ENCODE measurements around the gene OR6C75.
"Not testable (repeated sequence)": the region's sequence is repeated elsewhere in the genome, so short reads cannot be mapped to it uniquely, and the experiment has no call there.

OR6C75 gene

DNA sequence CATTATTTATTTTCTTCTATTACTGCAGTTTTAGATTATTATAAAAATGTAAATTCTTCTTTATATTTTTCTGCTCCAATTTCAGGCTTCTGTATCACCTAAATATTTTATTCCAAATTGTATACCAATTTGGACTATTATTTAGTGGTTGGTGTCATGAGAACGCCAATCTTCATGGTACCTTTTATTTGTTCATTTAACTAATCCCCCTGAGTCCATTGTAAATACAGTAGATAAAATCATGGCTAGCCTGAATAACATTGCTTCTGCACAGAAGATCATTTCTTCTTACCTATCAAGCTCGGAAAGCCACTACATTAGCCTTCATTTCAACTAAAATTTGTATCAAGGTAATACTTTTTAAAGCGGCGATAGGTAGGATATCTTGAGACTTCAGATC lies at the start of gene OR6C75:
OR6C75 (plus strand) TSS at position 301 of the 400 bp plus-strand sequence. CDS start 2,136 bp downstream, outside the sequence.
- no peak for DNase-seq (ENCODE audit: low spot score)

GRCh38 chr12:55314043-55314442 lies 48.7 kb upstream of the OR6C75 start, which contains the start of gene OR6C1:
Gene OR6C1, plus strand, starts transcription at chr12:55314343. Its CDS starts 6,257 bp downstream, at chr12:55320600.
- DNase-seq (ENCODE audit: low spot score) = no peak

GRCh38 chr12:55320201-55320600 lies 42.6 kb upstream of the OR6C75 start:
- DNase-seq (ENCODE audit: low spot score) = no peak

GRCh38 chr12:55325801-55326200 lies 37.0 kb upstream of the OR6C75 start:
- not testable (repeated sequence) for DNase-seq (ENCODE audit: low spot score)

DNA sequence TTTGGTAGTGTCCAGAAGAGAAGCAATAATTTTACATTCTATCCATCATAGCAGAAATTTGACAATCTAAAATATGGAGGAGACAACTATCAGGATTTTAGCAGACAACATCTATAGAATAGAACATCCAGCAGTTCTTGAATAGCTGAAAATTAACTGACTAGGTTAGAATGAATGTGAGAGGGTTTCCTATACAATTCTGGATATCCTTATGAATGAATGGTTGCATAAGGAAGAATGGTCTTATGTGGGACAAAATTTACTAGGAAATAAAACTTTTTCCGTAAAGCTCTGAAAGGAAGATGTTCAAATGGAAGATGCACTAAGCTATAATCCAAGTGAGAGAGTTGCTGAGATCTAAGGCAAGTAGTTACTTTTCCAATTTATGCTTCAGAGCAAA lies 32.3 kb upstream of the OR6C75 start, which contains the start of gene OR6C3:
OR6C3 (plus strand) TSS at position 301 of the 400 bp plus-strand sequence. CDS start 955 bp downstream, outside the sequence.
- no peak for DNase-seq (ENCODE audit: low spot score)

DNA sequence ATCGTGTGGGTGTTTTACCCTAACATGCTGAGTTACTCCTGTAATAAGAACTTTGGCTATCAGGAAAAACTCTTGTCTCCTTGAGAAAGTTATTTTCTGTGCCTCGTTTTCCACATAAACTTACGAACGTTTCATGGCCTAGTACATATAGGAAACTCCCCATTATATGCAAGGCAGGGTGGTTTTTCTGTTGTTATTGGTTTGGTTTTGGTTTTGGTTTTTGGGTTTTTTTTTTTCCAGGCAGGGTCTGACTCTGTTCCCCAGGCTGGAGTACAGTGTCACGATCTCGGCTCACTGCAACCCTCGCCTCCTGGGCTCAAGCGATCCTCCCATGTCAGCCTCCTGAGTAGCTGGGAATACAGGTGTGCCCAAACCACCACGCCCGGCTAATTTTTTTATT lies 26.8 kb upstream of the OR6C75 start:
- DNase-seq (ENCODE audit: low spot score) = no peak

- not testable (repeated sequence) for DNase-seq (ENCODE audit: low spot score)
These were observed 7.4 kb upstream of the OR6C75 start for GRCh38 chr12:55355338-55355737.

DNA sequence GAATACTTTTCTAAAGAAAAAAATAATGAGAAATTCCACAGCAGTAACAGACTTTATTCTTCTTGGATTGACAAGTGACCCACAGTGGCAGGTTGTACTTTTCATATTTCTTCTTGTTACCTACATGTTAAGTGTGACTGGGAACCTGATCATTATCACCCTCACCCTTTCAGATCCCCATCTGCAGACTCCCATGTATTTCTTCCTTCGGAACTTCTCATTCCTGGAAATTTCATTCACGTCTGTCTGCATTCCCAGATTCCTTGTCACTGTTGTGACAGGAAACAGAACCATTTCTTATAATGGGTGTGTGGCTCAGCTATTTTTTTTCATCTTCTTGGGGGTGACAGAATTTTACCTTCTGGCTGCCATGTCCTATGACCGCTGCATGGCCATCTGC lies 2.3 kb downstream of the OR6C75 start:
- no peak for DNase-seq (ENCODE audit: low spot score)

GRCh38 chr12:55372521-55372920 lies 9.7 kb downstream of the OR6C75 start:
- DNase-seq (ENCODE audit: low spot score) = no peak

GRCh38 chr12:55385891-55386290 lies 23.1 kb downstream of the OR6C75 start:
- no peak for DNase-seq (ENCODE audit: low spot score)

- DNase-seq (ENCODE audit: low spot score) = no peak
These were observed 29.4 kb downstream of the OR6C75 start for GRCh38 chr12:55392032-55392795.

DNA sequence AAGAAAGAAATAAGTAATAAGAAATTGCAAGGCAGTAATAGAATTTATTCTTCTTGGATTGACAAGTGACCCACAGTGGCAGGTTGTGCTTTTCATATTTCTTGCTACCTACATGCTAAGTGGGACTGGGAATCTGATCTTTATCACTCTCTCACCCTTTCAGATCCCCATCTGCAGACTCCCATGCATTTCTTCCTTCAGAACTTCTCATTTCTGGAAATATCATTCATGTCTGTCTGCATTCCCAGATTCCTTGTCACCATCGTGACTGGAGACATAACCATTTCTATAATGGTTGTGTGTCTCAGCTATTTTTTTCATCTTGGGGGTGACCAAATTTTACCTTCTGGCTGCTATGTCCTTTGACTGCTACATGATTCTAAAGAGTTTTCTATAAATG lies 33.6 kb downstream of the OR6C75 start:
- DNase-seq (ENCODE audit: low spot score) = no peak

DNA sequence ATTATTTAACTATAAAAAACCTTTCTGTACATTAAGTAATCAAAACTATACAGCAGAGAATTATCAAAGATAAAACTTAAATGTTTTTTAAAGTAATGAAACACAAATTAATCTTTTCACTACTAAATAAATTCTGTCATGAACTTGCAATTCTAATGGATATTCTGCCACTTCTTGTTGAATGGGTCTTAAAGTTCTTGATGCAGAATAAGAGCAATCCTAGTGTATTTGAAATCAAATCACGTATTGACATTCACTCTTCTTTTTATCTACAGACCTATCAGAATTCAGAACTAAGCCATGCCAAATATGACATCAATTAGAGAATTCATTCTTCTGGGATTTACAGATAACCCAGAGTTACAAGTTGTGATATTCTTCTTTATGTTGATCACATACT lies 37.5 kb downstream of the OR6C75 start, which contains the start of gene OR6C65:
OR6C65 (plus strand) TSS at position 301 of the 400 bp plus-strand sequence; CDS start at position 301, 0 bp downstream.
- no peak for DNase-seq (ENCODE audit: low spot score)

DNA sequence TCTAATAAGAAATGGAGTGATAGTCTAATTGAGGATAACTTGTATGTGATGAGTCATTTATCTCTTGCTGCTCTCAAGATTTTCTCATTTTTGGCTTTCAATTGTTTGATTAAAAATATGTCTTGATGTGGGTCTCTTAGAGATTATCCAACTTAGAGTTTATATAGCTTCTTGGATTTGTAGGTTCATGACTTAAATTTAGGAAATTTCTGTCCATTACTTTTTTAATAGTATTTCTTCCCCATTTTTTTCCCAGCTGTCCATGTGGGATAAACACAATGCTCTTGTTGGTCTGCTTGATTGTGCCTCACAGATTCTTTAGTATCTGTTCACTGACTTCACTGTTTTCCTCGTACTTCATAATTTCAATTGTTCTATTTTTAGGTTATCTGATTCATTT lies 45.1 kb downstream of the OR6C75 start:
- DNase-seq (ENCODE audit: low spot score) = no peak

DNA sequence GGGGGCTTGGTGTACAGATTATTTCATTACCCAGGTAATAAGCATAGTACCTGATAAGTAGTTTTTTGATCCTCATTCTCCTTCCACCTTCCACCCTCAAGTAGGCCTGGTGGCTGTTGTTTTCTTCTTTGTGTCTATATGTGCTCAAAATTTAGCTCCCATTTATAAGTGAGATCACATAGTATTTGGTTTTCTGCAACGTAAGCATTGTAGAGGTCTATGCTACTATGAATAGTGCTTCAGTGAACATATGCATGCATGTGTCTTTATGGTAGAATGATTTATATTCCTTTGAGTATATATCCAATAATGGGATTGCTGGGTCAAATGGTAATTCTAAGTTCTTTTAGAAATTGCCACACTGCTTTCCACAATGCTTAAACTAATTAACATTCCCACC lies 46.4 kb downstream of the OR6C75 start:
- DNase-seq (ENCODE audit: low spot score) = not testable (repeated sequence)

GRCh38 chr12:55412138-55412537 lies 49.4 kb downstream of the OR6C75 start:
- DNase-seq (ENCODE audit: low spot score) = not testable (repeated sequence)

- not testable (repeated sequence) for DNase-seq (ENCODE audit: low spot score)
These were observed 51.0 kb downstream of the OR6C75 start for GRCh38 chr12:55413498-55414388.

DNA sequence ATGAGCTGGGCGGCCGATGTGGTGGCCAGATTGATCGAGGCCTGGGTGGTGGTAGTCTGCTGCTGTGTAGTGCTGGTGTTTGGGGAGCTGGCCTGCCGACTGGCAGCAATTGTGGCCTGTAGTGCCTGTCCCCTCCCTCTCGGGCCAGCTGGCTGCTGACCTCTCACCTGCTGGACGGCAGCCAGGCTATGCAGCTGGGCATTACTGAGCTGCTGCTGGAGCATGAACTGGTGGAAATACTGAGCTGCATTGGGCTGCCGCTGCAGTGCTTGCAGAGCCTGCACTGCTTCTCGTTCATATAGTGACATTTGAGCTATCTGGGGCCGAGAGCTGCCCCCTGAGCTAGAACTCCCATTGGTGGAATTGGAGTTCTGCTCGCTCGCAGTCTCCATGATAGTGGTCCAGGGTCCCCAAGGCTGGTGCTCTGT lies 51.6 kb downstream of the OR6C75 start:
- DNase-seq (ENCODE audit: low spot score) = not testable (repeated sequence)

DNA sequence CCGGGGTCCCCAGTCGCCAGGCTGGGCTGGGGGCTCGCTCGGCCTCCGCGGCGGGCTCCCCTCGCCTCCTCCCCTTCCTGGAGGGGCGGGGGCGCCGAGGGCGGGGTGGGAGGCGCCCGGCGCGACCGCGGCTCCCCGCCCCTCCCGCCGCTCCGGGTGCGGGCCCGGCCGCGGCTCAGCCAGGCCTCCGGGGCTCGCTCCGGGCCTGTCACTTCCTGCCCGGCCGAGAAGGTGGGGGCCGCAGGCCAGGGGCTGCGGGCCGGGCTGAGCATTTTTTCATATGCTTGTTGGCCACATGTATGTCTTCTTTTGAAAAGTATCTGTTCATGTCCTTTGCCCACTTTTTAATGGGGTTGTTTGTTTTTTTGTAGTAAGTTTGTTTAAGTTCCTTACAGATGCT lies 52.1 kb downstream of the OR6C75 start:
- not testable (repeated sequence) for DNase-seq (ENCODE audit: low spot score)

GRCh38 chr12:55416961-55417360 lies 54.2 kb downstream of the OR6C75 start:
- no peak for DNase-seq (ENCODE audit: low spot score)

Data from Ammon's horn (tissue), 1 donor.